Activated naive CD4-positive, alpha-beta T cell treated with anti-CD3 and anti-CD28 coated beads, Interleukin-2, amount 50 U/mL, for 72 hours (primary cell): ENCODE measurements around the gene PIK3R1. TPM values are rescaled to one million over a fixed set of nuclear protein-coding genes. Genes with fewer than 3 reads are reported as not detected.

Experiments
- ATAC-seq, 2 donors: fragments of 150-1000 bp; cut with Tn5 transposase; 2 replicates each; pipeline ENCODE4 v1.10.0; 2021; ENCODE audit warnings: mild to moderate bottlenecking in 2 of 2, moderate library complexity in 2 of 2
- DNase-seq, 2 donors: peaks; one replicate each; pipeline ENCODE4 v3.0.0; 2021 to 2022; ENCODE audit warnings: low spot score in 2 of 2
- H3K27ac Mint-ChIP-seq, 2 donors: one replicate each; pipeline ENCODE4 v1.8.0; 2022; ENCODE audit warnings: mild to moderate bottlenecking in 2 of 2, mixed read lengths in 2 of 2
- H3K36me3 Mint-ChIP-seq, 2 donors: one replicate each; pipeline ENCODE4 v1.8.0; 2022; ENCODE audit warnings: mixed read lengths in 2 of 2
- H3K9me3 Mint-ChIP-seq, 2 donors: one replicate each; pipeline ENCODE4 v1.8.0; 2022; ENCODE audit warnings: mixed read lengths in 2 of 2
- total RNA-seq, 2 donors: library from RNA; stranded (reverse); gene quantifications; one replicate each; pipeline ENCODE4 v1.2.3, GENCODE V29; 2022

PIK3R1 gene
- total RNA-seq, 2 donors from 2014 or later, result 24.7 to 54.8 TPM

- Mint-ChIP-seq H3K36me3 (peaks cover 8 to 34% of the 10 kb centered on the region in 2 donors), H3K9me3 (peaks cover 0 to 5% of the 10 kb centered on the region in 2 donors), H3K27ac (peak overlapping the region in 1 of 2 donors; percentile 27)
- no peak for ATAC-seq
- no peak for DNase-seq
Measured at GRCh38 chr5:68219161-68219816, 3.7 kb downstream of the PIK3R1 start.

DNA sequence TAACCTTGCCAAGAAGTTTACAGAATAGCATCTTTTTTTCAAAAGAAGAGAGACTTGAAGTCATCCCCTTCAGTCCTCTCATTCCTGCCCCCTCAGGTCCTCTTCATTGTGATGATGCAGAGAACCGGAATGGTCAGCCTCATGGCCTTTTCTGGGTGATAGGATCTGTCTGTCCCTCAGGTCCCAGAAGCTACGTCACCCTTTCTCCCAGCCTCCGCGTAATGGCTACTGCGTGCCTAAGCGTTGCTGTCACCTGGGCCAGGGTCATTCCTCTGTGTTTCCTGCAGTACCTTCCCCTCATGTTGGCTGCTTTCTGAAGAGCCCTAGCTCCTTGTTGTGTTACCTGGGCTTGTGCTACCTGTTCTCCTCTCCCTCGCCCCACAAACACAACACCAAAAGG is 4.7 kb downstream of the PIK3R1 start:
- peaks cover 11 to 37% of the 10 kb centered on the region in 2 donors for H3K36me3 Mint-ChIP-seq
- H3K9me3 Mint-ChIP-seq, result peaks cover 0 to 5% of the 10 kb centered on the region in 2 donors
- DNase-seq, result no peak
- no peak for ATAC-seq
- H3K27ac Mint-ChIP-seq, result no peak overlapping the region

GRCh38 chr5:68220914-68221313 is 5.4 kb downstream of the PIK3R1 start:
- H3K36me3 Mint-ChIP-seq, result peaks cover 17 to 43% of the 10 kb centered on the region in 2 donors
- H3K9me3 Mint-ChIP-seq, result peaks cover 0 to 5% of the 10 kb centered on the region in 2 donors
- DNase-seq (no peak), ATAC-seq (no peak)
- no peak overlapping the region for H3K27ac Mint-ChIP-seq

GRCh38 chr5:68221488-68221887 is 5.9 kb downstream of the PIK3R1 start:
- Mint-ChIP-seq H3K27ac (no peak overlapping the region), H3K9me3 (peaks cover 0 to 5% of the 10 kb centered on the region in 2 donors), H3K36me3 (peaks cover 23 to 48% of the 10 kb centered on the region in 2 donors)
- DNase-seq (no peak), ATAC-seq (no peak)

DNA sequence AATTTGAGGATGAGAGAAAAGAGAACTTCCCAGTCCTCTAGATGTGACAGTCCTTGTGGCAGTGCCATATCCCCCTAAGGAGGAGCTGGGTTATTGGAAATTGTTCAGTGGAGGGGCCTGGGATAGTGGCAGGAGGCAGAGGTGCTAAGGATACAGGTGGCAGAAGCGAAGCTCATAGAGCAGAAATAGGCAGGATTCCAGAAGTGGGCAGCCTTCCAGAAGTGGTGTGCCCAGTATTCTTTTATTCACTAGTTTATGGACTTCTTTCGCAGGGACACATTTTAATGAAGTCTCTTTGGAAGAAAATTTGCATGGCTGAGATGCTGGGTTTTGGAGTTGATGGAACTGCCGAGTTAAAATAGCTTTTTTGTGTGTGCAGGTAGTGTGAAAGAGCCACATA is 6.8 kb downstream of the PIK3R1 start:
- Mint-ChIP-seq H3K27ac (no peak overlapping the region), H3K9me3 (peaks cover 0 to 5% of the 10 kb centered on the region in 2 donors), H3K36me3 (peaks cover 20 to 48% of the 10 kb centered on the region in 2 donors)
- DNase-seq, result no peak
- ATAC-seq, result no peak

DNA sequence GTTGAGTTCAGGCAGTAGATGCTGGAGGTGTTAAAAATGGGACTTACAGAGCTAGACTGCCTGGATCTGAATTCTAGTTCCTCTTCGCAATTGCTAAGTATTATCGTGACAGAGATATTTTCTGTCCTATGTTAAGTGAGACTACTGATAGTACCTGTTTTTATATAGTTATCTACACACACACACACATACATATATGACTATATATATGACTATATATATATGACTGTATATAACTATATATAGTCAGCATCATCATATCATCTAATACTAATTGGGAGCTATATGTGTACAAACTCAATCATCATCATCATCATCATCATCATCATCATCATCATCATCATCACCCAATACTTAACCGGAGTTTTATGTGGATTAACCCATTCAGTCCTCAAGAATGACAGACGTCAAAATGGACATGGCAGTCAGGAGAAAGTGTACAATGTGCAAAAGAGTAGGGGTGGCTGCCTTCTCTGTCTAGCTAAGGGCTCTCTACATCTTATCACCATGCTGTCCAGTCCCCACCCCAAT is 7.3 kb downstream of the PIK3R1 start:
- Mint-ChIP-seq H3K36me3 (peaks cover 20 to 54% of the 10 kb centered on the region in 2 donors), H3K9me3 (peaks cover 0 to 5% of the 10 kb centered on the region in 2 donors), H3K27ac (no peak overlapping the region)
- peak in 1 of 2 donors; percentile 28 for ATAC-seq
- DNase-seq, result no peak

- Mint-ChIP-seq H3K36me3 (peaks cover 20 to 49% of the 10 kb centered on the region in 2 donors), H3K27ac (no peak overlapping the region), H3K9me3 (peaks cover 0 to 5% of the 10 kb centered on the region in 2 donors)
- DNase-seq (no peak), ATAC-seq (no peak)
Measured at GRCh38 chr5:68223904-68224303, 8.3 kb downstream of the PIK3R1 start.

- DNase-seq (no peak), ATAC-seq (no peak)
- Mint-ChIP-seq H3K36me3 (peaks cover 20 to 53% of the 10 kb centered on the region in 2 donors), H3K27ac (no peak overlapping the region), H3K9me3 (peaks cover 0 to 5% of the 10 kb centered on the region in 2 donors)
Measured at GRCh38 chr5:68224509-68225187, 9.1 kb downstream of the PIK3R1 start.

- DNase-seq (no peak), ATAC-seq (no peak)
- H3K9me3 Mint-ChIP-seq, result peaks cover 0 to 5% of the 10 kb centered on the region in 2 donors
- no peak overlapping the region for H3K27ac Mint-ChIP-seq
- peaks cover 24 to 58% of the 10 kb centered on the region in 2 donors for H3K36me3 Mint-ChIP-seq
Measured at GRCh38 chr5:68225188-68225910, 9.8 kb downstream of the PIK3R1 start.

DNA sequence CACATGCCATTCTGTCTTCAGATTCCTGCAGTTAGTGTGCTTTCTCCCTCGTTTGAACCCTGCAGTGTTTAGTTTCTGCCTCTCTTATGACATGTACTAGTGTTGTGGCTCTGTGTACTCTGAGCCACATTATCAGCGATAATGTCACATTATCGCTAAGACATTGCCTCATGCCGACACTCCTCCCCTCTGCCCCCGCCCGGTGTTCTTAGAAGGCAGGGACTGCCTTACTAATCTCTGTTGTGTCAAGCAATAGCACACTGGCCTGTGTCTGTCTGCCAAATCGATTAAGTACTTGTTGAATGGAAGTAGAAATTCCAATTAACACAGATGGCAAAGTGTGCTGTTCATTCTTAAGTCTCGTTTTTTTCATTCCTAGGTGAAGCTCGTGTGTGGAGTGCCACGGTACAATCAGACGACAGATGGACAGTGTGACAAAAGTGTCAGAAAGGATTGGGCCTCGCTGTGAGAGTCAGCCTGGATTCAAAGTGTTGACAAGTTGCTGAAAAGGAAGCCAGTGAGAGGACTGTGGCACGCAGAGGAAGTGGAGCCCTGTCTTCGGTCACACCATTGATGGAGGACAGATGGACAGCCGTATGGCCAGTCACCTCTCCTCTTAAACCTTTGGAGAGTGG is 10.5 kb downstream of the PIK3R1 start:
- no peak for DNase-seq
- ATAC-seq, result no peak
- peaks cover 0 to 5% of the 10 kb centered on the region in 2 donors for H3K9me3 Mint-ChIP-seq
- peak overlapping the region in 1 of 2 donors; percentile 85 for H3K27ac Mint-ChIP-seq
- peaks cover 24 to 60% of the 10 kb centered on the region in 2 donors for H3K36me3 Mint-ChIP-seq

GRCh38 chr5:68226546-68227073 is 11.1 kb downstream of the PIK3R1 start:
- Mint-ChIP-seq H3K9me3 (peaks cover 0 to 5% of the 10 kb centered on the region in 2 donors), H3K27ac (no peak overlapping the region), H3K36me3 (peaks cover 29 to 62% of the 10 kb centered on the region in 2 donors)
- DNase-seq, result no peak
- ATAC-seq, result no peak

GRCh38 chr5:68227532-68228160 is 12.1 kb downstream of the PIK3R1 start:
- H3K36me3 Mint-ChIP-seq, result peaks cover 31 to 57% of the 10 kb centered on the region in 2 donors
- H3K9me3 Mint-ChIP-seq, result no peaks in the 10 kb centered on the region
- DNase-seq, result no peak
- ATAC-seq, result no peak
- no peak overlapping the region for H3K27ac Mint-ChIP-seq

GRCh38 chr5:68229416-68229815 is 13.9 kb downstream of the PIK3R1 start:
- H3K36me3 Mint-ChIP-seq, result peaks cover 31 to 57% of the 10 kb centered on the region in 2 donors
- no peak for ATAC-seq
- no peak overlapping the region for H3K27ac Mint-ChIP-seq
- no peak for DNase-seq
- no peaks in the 10 kb centered on the region for H3K9me3 Mint-ChIP-seq

- Mint-ChIP-seq H3K27ac (no peak overlapping the region), H3K9me3 (no peaks in the 10 kb centered on the region), H3K36me3 (peaks cover 28 to 54% of the 10 kb centered on the region in 2 donors)
- no peak for ATAC-seq
- no peak for DNase-seq
Measured at GRCh38 chr5:68230285-68230684, 14.7 kb downstream of the PIK3R1 start.

DNA sequence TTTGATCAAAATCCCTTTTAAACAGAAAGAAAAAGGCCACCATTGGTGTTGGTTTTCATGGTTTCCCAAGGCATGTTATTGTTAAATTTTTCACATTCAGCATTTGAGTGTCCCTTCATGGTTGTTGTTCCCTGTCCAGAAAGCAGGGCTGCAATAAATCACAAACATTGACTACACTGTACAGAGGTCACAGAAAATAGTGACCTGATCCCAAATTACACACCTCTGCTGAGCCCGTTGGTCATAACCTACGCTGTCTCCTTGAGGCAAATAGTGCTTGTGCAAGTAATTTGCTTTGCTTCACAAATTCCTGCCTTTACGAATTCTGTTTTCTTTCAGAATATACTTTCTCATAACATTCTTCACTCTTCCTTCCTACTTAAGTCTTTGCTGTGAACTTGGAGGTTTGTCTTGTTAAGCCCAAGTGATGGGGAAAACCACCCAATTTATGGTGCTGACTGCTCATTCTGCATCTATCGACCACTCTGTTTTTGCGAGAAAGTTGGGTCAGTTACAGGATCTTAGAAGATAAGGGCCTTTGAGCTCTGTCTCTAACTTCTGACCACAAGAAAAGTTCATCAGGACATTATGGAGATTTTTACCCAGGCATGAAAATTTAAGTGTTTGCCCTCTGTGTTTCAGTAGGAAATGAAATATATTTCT is 16.0 kb downstream of the PIK3R1 start:
- ATAC-seq (no peak), DNase-seq (no peak)
- H3K9me3 Mint-ChIP-seq, result no peaks in the 10 kb centered on the region
- peaks cover 15 to 41% of the 10 kb centered on the region in 2 donors for H3K36me3 Mint-ChIP-seq
- H3K27ac Mint-ChIP-seq, result peak overlapping the region in 1 of 2 donors; percentile 50
